Right lobe of liver (tissue), 4 donors: Measurements from ENCODE around the gene SLC25A42.

Experiments
- POLR2A ChIP-seq: fragments of 450-650 bp; IDR thresholded peaks from one replicate; pipeline ENCODE4 v1.6.1; 2017; ENCODE audit warnings: antibody characterized with exemption, mild to moderate bottlenecking
- TF ChIP-seq, protein P1 (sequence below), 4 donors: fragments of 200-600 bp in 3 of 4; fragments of 450-650 bp in 1 of 4; IDR thresholded peaks; one replicate each; pipeline versions ENCODE4 v1.5.1 to v1.8.0; 2016 to 2022; ENCODE audit warnings: antibody characterized with exemption in 4 of 4, mild to moderate bottlenecking in 2 of 4
- donor health status: DM: no; HTN: no; CAD: no.
- donor health status: DM: no; HTN: no; CAD: no.
- donor health status: DM: no; HTN: yes; CAD: no.

DNA sequence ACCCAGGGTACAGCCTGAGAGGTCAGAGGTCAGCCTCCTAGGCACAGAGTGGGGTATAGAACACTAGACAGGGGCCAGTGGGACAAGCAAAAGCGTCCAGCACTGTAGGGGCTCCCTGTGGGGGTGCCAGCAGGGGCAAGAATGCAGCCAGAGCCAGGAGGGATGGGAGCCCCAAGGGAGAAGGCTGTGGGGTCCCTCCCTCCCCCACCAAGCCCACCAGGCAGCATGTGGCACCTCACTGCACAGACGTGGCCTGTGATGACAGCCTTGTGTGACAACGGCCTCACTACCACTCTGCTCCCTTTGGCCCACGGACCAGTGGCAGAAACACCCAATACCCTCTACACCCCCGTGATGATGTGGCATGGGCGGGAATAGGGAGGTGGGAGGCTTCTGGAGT lies 20.3 kb upstream of the SLC25A42 start:
- no peak for TF ChIP-seq POLR2A
- TF ChIP-seq, protein P1, sequence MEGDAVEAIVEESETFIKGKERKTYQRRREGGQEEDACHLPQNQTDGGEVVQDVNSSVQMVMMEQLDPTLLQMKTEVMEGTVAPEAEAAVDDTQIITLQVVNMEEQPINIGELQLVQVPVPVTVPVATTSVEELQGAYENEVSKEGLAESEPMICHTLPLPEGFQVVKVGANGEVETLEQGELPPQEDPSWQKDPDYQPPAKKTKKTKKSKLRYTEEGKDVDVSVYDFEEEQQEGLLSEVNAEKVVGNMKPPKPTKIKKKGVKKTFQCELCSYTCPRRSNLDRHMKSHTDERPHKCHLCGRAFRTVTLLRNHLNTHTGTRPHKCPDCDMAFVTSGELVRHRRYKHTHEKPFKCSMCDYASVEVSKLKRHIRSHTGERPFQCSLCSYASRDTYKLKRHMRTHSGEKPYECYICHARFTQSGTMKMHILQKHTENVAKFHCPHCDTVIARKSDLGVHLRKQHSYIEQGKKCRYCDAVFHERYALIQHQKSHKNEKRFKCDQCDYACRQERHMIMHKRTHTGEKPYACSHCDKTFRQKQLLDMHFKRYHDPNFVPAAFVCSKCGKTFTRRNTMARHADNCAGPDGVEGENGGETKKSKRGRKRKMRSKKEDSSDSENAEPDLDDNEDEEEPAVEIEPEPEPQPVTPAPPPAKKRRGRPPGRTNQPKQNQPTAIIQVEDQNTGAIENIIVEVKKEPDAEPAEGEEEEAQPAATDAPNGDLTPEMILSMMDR (IDR thresholded peaks at IDR 0.05), result no peak
